Spleen (tissue), 7 donors: ENCODE measurements around the gene NDUFA11.

ENCODE experiments used
- CTCF ChIP-seq, 11 experiments: fragments of 200-600 bp in 7 of 11; fragments of 450-650 bp in 4 of 11; sonication (generic) in 4 of 11; IDR thresholded peaks in 8 of 11; conservative IDR thresholded peaks in 3 of 11; 1 replicate in 7 of 11; 2 replicates in 4 of 11; pipeline versions ENCODE4 v1.4.0 to v1.8.0; 2016 to 2021; ENCODE audit warnings: antibody characterized with exemption in 11 of 11, inconsistent platforms in 4 of 11, mild to moderate bottlenecking in 1 of 11
- POLR2A ChIP-seq, 3 donors: fragments of 450-650 bp; IDR thresholded peaks; one replicate each; pipeline ENCODE4 v1.5.1; 2017; ENCODE audit warnings: antibody characterized with exemption in 3 of 3, mild to moderate bottlenecking in 1 of 3
- POLR2AphosphoS5 ChIP-seq, 3 donors: sonication (generic); formaldehyde crosslinking; IDR thresholded peaks; one replicate each; pipeline ENCODE4 v1.5.1; 2017; ENCODE audit warnings: antibody characterized with exemption in 3 of 3
- donor health status: DM: no; HTN: no; CAD: no; lungs with moderate emphysema.
- donor health status: DM: no; HTN: no; CAD: no.
- donor health status: DM: no; HTN: no; CAD: no.

- no peak for TF ChIP-seq CTCF (IDR thresholded peaks at IDR 0.05 in 8 of 11, conservative IDR thresholded peaks at IDR 0.05 in 3 of 11)
- no peak for TF ChIP-seq POLR2A (IDR thresholded peaks at IDR 0.05)
- TF ChIP-seq POLR2AphosphoS5 (IDR thresholded peaks at IDR 0.05), result peak; percentile 53 to 80 (median 75)
Measured at GRCh38 chr19:5947435-5947834, 43.8 kb upstream of the NDUFA11 start.
